Fibroblast of lung (primary cell): Measurements from ENCODE around the gene CFAP77. TPM values are rescaled to one million over a fixed set of nuclear protein-coding genes. Genes with fewer than 3 reads are reported as not detected.

Source experiments
- DNase-seq, 2 donors: peaks; one replicate each; pipeline versions ENCODE4 v3.0.0 to v3.0.0-alpha.2; 2010; ENCODE audit warnings: low read depth in 2 of 2
- H2AFZ ChIP-seq: 2 replicates; pipeline ENCODE4 v1.5.1; 2012; ENCODE audit warnings: low read length, control low read depth, inconsistent platforms
- H3K27ac ChIP-seq: 2 replicates; pipeline ENCODE4 v1.5.1; 2011; ENCODE audit warnings: low read length, control low read depth; ENCODE audit not compliant: insufficient read depth
- H3K27me3 ChIP-seq: 2 replicates; pipeline ENCODE4 v1.5.1; 2011; ENCODE audit warnings: mild to moderate bottlenecking, low read length; ENCODE audit not compliant: control insufficient read depth, insufficient read depth
- H3K36me3 ChIP-seq: 2 replicates; pipeline ENCODE4 v1.5.1; 2011; ENCODE audit warnings: low read length; ENCODE audit not compliant: control insufficient read depth, insufficient read depth
- H3K4me1 ChIP-seq: 2 replicates; pipeline ENCODE4 v1.5.1; 2011; ENCODE audit warnings: low read length; ENCODE audit not compliant: control insufficient read depth, insufficient read depth; ENCODE audit errors: extremely low read depth
- H3K4me2 ChIP-seq: 2 replicates; pipeline ENCODE4 v1.5.1; 2011; ENCODE audit warnings: low read length, control low read depth; ENCODE audit not compliant: insufficient read depth; ENCODE audit errors: extremely low read depth
- H3K4me3 ChIP-seq, 4 experiments: fragments of 200-600 bp in 1 of 4; sonication (generic) in 1 of 4; replicated peaks in 1 of 4; 2 replicates each; pipeline ENCODE4 v1.5.1; 2011 to 2016; ENCODE audit warnings: low read length in 4 of 4, low read depth in 3 of 4, mild to moderate bottlenecking in 3 of 4, control low read depth in 2 of 4, inconsistent platforms in 1 of 4, mixed read lengths in 1 of 4; ENCODE audit not compliant: insufficient read depth in 1 of 4; ENCODE audit errors: control extremely low read depth in 1 of 4
- H3K79me2 ChIP-seq: 2 replicates; pipeline ENCODE4 v1.5.1; 2012; ENCODE audit warnings: mild to moderate bottlenecking, low read length, inconsistent platforms; ENCODE audit not compliant: control insufficient read depth, insufficient read depth
- H3K9ac ChIP-seq: 2 replicates; pipeline ENCODE4 v1.5.1; 2011; ENCODE audit warnings: mild to moderate bottlenecking, low read length, control low read depth; ENCODE audit not compliant: insufficient read depth
- H3K9me3 ChIP-seq: 2 replicates; pipeline ENCODE4 v1.5.1; 2012; ENCODE audit warnings: low read depth, low read length; ENCODE audit not compliant: control insufficient read depth, insufficient read depth
- H4K20me1 ChIP-seq: 2 replicates; pipeline ENCODE4 v1.5.1; 2011; ENCODE audit warnings: low read length; ENCODE audit not compliant: control insufficient read depth, insufficient read depth; ENCODE audit errors: extremely low read depth
- EZH2 ChIP-seq: IDR thresholded peaks from 2 replicates; pipeline ENCODE4 v1.5.1; 2012; ENCODE audit warnings: low read length, control low read depth, mild to moderate bottlenecking; ENCODE audit errors: missing control alignments
- polyA plus RNA-seq, 2 donors: library from polyadenylated mRNA; depleted of rRNA in 1 of 2; stranded (reverse) in 1 of 2; unstranded in 1 of 2; fragments of >200 nt; gene quantifications; 2 replicates each; pipeline ENCODE4 v1.2.1, GENCODE V29; 2011 to 2012; ENCODE audit warnings: missing spikeins in 1 of 2
- total RNA-seq: library from RNA; depleted of rRNA; stranded (reverse); fragments of >200 nt; gene quantifications from 2 replicates; pipeline ENCODE4 v1.2.1, GENCODE V29; 2014
- TF ChIP-seq, protein P1 (sequence below), 2 donors: IDR thresholded peaks in 1 of 2; conservative IDR thresholded peaks in 1 of 2; 1 replicate in 1 of 2; 2 replicates in 1 of 2; pipeline ENCODE4 v1.5.1; 2011 to 2012; ENCODE audit warnings: low read length in 2 of 2, control low read depth in 1 of 2, inconsistent platforms in 1 of 2, low read depth in 1 of 2, mild to moderate bottlenecking in 1 of 2

Gene CFAP77
- total and polyA plus RNA-seq, 2 donors (not counting 1 experiment from before 2014, with no cell fraction given): not detected

DNA sequence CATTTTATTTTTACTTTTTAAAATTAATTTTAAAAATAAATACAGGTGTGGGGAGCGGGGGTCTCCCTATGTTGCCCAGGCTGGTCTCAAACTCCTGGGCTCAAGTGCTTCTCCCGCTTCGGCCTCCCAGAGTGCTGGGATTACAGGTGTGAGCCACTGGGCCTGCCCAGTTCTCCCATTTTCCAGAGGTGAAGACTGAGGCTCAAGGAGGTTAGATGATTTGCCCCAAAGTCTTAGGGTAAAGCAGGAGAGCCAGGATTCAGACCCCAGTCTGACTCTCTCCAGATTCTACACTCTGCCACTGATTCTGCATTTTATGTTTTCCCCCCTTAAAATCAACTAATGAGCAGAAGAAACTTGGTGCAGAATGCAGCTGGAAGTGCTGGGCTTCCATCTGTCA is 36.9 kb downstream of the CFAP77 start:
- Histone ChIP-seq H3K9ac (no peak overlapping the region), H3K79me2 (no peaks in the 10 kb centered on the region), H3K27ac (no peak overlapping the region), H3K36me3 (no peaks in the 10 kb centered on the region), H3K4me1 (no peaks in the 10 kb centered on the region), H4K20me1 (no peaks in the 10 kb centered on the region), H3K9me3 (no peaks in the 10 kb centered on the region), H2AFZ (no peak overlapping the region), H3K4me3 (no peak overlapping the region), H3K4me2 (no peak overlapping the region), H3K27me3 (peaks cover under 1% of the 10 kb centered on the region)
- no peak for DNase-seq
- TF ChIP-seq, protein P1, sequence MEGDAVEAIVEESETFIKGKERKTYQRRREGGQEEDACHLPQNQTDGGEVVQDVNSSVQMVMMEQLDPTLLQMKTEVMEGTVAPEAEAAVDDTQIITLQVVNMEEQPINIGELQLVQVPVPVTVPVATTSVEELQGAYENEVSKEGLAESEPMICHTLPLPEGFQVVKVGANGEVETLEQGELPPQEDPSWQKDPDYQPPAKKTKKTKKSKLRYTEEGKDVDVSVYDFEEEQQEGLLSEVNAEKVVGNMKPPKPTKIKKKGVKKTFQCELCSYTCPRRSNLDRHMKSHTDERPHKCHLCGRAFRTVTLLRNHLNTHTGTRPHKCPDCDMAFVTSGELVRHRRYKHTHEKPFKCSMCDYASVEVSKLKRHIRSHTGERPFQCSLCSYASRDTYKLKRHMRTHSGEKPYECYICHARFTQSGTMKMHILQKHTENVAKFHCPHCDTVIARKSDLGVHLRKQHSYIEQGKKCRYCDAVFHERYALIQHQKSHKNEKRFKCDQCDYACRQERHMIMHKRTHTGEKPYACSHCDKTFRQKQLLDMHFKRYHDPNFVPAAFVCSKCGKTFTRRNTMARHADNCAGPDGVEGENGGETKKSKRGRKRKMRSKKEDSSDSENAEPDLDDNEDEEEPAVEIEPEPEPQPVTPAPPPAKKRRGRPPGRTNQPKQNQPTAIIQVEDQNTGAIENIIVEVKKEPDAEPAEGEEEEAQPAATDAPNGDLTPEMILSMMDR (conservative IDR thresholded peaks at IDR 0.05 in 1 of 2, IDR thresholded peaks at IDR 0.05 in 1 of 2; ENCODE audit: low read depth in 1 of 2, low read length in 2 of 2): no peak
- no peak for TF ChIP-seq EZH2

DNA sequence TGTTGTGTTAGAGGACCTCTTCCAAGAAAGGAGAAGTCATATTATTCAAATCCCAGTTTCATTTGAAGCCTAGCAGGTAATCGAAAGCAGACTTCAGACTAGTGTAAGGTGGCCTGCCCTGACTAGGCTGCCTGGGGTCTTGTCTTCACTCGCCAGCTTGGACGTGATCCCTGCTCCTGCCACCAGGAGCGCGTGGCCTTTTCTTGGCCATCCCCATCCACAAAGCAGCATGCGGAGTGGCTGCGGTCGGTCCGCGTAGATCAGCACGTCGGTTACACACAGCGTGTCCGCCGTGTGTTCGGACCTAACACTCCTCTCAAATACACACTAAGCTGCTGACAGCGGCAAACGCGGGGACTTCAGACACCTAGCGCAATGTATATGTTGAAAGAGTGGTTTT is 37.3 kb downstream of the CFAP77 start:
- DNase-seq: no peak
- no peak for TF ChIP-seq EZH2
- TF ChIP-seq, protein P1 (conservative IDR thresholded peaks at IDR 0.05 in 1 of 2, IDR thresholded peaks at IDR 0.05 in 1 of 2; ENCODE audit: low read depth in 1 of 2, low read length in 2 of 2): no peak
- no peak overlapping the region for H3K9ac ChIP-seq
- no peak overlapping the region for H3K27ac ChIP-seq
- no peak overlapping the region for H3K4me2 ChIP-seq
- H3K4me3 ChIP-seq: no peak overlapping the region
- no peaks in the 10 kb centered on the region for H3K79me2 ChIP-seq
- H3K4me1 ChIP-seq: no peaks in the 10 kb centered on the region
- no peaks in the 10 kb centered on the region for H4K20me1 ChIP-seq
- no peaks in the 10 kb centered on the region for H3K36me3 ChIP-seq
- no peak overlapping the region for H2AFZ ChIP-seq
- no peaks in the 10 kb centered on the region for H3K27me3 ChIP-seq
- H3K9me3 ChIP-seq: no peaks in the 10 kb centered on the region

DNA sequence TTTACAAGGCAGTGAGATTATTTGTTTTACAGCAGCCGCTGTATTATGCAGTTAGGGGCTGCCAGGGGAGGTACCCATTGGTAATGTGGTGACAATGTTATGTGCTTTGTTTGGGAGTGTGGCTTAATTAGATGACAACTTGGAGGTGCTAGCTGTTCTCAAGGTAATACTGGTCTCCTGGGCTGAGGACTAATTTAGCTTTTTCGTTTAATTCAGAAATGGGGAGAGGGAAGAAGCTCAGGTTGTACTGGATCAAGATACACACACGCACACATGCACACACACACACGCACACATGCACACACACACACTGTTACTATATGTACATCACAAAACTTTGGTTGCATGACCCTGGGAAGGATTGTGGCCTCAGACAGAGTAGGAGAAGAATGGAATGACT is 37.9 kb downstream of the CFAP77 start:
- Histone ChIP-seq H3K27ac (no peak overlapping the region), H4K20me1 (no peaks in the 10 kb centered on the region), H3K27me3 (no peaks in the 10 kb centered on the region), H3K9me3 (no peaks in the 10 kb centered on the region), H3K79me2 (no peaks in the 10 kb centered on the region), H3K36me3 (no peaks in the 10 kb centered on the region), H3K4me1 (no peaks in the 10 kb centered on the region), H3K9ac (no peak overlapping the region), H3K4me3 (no peak overlapping the region), H3K4me2 (no peak overlapping the region), H2AFZ (no peak overlapping the region)
- TF ChIP-seq, protein P1 (conservative IDR thresholded peaks at IDR 0.05 in 1 of 2, IDR thresholded peaks at IDR 0.05 in 1 of 2; ENCODE audit: low read depth in 1 of 2, low read length in 2 of 2): no peak
- no peak for TF ChIP-seq EZH2
- no peak for DNase-seq
